GM21515 (cell line): ENCODE measurements around the gene TRIM15.
"Not testable (repeated sequence)": the region's sequence is repeated elsewhere in the genome, so short reads cannot be mapped to it uniquely, and the experiment has no call there.

Source experiments
- ATAC-seq: cut with Tn5 transposase; IDR thresholded peaks from one replicate; pipeline ENCODE4 v1.9.1; 2021; ENCODE audit not compliant: unreplicated experiment

The TRIM15 gene

DNA sequence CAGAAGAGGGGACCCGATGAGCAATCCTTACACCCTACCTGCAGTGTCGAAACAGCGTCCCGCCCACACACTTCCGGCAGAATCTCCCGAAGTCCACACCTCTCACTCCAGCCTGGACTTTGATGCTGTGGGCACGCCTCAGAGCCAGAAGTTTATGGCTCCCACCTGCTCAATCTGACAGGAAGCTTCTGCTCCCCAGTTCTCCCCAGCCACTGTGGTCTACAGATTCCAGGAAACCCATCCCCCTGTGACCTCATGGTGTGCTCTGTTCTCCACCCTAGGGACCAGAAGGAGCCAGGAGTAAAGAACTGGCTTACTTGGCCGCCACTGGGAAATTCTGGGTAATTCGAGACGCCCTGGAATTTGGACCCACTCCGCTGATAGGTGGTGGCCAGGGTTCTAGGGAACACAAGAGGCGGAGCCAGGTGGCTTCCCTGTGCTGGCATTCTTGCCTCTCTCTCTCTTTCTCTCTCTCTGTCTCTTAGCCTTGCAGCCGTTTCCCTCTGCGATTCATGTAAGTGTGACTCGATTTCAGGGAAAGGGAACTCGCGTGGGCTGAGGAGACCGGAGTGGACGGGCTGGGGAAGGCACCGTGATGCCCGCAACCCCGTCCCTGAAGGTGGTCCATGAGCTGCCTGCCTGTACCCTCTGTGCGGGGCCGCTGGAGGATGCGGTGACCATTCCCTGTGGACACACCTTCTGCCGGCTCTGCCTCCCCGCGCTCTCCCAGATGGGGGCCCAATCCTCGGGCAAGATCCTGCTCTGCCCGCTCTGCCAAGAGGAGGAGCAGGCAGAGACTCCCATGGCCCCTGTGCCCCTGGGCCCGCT lies at the start of gene TRIM15:
TSS of gene TRIM15 (plus strand) at position 457 of the 828 bp plus-strand sequence. CDS start at position 596, 139 bp downstream.
- ATAC-seq: no peak

DNA sequence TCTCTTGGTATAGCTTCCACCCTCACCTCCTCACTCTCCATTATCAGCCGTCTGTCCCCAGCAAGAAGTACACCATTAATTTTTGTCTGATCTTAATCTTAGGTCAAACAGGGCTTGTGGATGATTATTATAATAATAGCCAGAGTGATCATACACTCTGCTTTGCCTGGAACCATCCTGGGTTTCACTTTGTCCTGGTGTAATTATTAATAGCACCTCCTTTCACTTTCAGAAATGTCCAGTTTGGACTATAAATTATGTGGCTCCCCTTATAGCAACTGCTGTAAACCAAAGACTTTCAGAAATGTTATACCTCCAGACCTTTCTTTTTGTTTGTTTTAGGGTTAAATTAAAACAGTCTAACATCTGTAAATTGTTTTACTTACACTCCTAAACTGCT lies 49.5 kb upstream of the TRIM15 start:
- ATAC-seq: no peak

DNA sequence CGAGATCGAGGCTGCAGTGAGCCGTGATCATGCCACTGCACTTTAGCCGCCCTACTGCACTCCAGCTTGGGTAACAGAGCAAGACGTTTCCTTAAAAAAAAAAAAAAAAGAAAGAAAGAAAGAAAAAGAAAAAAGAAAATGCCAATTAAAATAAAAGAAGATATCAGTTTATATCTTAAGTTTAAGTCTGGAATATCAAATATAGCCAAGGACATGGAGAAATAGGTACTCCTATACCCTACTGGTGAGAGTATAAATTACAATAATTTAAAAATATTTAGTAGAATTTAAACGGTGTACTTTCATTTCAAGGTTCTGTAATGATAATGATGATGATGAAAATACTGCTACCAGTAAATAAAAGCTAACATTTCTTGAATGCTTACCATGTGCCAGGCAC lies 46.6 kb upstream of the TRIM15 start:
- no peak for ATAC-seq

DNA sequence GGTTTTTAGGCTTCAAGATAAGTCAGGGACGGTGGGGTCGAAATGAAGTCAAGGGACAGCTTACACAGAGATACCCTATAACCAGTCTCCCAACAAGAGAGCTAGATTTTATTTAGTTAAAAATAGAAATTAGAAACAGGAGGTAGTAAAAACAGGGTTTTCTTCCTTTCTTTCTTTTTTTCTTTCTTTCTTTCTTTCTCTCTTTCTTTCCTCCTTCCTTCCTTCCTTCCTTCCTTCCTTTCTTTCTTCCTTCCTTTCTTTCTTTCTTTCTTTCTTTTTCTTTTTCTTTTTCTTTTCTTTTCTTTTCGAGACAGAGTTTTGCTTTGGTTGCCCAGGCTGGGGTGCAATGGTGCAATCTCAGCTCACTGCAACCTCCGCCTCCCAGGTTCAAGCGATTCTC lies 44.7 kb upstream of the TRIM15 start:
- not testable (repeated sequence) for ATAC-seq

DNA sequence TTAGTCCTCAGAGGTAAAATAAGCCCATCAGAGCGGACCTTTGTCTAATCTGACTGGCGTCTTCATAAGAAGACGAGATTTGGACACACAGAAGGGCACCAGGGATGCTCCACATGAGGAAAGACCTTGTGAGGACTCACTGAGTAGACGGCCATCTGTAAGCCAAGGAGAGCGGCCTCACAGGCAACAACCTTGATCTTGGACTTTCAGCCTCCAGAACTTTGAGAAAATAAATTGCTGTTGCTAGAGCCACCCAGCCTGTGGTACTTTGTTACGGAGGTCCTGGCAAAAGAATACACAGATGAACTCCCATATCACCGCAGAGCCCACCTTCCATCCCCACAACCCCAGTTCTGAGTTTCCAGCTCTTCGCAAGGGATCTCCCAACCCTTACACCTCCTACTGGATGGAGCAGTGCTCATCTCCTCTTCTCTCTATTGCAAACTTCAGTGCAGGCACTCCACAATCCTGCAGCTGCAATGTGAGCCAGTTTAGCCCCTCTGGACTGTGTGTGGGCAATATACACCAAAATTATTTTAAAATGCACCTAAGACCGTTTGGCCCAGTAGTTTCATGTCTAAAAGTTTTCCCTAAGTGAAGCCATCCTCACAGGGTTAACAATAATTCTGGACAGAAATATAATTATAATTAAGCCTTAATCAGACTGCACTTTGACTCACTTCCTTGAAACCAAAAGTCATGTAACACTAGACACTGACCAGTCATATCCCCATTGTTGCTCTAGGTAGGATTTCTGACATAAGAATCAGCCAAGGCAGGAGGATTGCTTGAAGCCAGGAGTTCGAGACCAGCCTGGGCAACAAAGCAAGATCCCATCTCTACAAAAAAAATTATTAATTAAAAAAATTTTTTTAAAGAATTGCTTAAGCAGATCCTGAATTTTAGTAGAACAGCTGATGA lies 41.6 kb upstream of the TRIM15 start:
- no peak for ATAC-seq

DNA sequence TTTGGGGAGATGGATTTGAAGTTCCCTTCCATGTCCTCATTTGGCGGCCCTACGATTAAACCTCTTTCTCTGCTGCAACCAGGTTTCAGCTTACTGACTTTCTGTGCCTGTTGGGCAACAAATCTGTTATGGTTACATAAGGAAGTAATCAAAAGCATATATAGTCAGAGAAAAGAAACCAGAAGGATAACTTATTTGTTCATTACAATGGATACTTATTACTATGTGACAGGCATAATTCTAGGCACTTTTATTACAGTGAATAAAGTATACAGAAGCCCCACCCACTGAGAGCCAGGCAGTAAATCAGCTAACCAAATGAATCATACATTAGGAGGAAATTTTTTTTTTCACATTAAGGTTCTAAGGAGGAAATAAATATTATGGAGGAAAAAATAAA lies 40.8 kb upstream of the TRIM15 start:
- no peak for ATAC-seq

DNA sequence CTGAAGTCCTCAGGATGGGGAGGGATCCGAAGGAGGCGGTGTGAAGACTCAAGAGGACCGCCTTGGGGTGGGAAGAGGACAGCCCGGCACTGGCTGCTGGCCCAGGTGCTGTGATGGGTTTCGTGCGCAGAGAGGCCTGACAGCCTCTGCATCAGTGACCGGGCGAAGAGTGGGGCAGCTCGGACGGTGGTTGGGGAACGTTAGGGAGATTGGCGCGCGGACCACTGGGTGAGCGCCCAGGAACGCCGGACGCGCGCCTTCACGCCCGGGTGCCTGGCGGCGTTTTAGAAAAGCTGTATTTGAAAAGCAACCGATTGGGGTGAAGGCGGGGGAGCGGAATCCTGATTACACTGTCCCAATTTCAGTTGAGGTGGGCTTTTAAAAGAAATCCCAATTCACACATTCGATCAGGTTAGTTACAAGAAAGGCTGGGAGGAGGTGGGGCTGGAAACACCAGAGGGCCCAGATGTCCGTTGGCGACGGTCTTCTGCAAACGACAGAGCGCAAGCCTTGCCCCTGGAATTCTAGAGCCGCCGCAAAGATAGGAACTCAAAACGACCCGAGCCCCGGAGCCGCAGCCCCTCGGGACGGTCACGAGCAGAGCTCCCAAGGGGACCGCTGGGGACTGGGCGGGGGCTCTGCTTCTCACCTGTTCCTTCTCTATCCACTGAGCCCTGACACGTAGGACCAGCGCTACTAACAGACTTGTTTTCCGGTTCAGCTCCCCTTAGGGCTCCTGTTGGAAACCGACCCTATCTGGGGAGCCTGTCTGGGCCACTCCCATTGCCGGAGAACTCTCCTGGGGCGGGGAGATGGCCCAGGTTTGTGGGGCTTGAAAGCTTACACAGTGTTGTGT lies 35.9 kb upstream of the TRIM15 start:
- ATAC-seq: no peak

DNA sequence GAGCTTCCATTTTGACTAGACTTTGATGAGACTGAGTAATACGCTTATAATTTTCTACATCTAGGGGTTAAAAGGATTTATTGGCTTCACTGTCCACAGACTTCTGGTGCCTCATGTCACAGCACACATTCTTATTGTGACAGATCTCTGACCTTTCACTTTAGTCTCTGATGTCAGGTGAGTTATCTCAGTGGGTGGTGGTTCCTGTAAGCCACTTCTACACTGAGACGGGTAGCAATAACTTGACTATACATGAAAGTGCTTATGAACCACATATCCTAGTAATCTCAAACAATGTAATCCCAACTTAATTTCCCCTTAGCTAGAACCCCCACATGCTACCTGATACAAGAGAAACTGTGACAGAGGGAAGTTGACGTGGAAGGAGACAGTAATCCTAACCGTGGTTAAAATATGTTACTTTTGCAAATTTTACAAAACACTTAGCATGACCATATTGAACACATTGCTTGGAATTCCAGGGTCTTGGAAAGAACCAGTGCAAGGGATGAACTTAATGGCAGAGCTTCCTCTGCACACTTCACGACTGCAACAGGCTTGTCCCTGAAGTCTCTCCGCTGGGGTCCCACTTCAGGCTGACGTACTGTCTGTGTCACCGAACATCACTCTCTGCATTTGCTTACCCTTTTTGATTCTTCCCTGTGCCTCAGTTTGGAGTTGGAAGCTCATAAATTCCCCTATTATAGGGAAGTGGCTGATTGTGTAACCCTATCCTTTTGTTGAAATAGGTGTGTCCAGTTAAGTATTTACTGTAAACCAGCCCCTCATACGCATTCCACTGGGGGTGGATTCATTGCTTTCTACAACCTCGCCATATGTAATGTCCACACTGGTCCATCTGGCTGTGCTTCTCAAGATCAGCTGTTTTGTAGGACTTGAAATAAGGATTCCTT lies 33.8 kb upstream of the TRIM15 start:
- ATAC-seq: no peak

DNA sequence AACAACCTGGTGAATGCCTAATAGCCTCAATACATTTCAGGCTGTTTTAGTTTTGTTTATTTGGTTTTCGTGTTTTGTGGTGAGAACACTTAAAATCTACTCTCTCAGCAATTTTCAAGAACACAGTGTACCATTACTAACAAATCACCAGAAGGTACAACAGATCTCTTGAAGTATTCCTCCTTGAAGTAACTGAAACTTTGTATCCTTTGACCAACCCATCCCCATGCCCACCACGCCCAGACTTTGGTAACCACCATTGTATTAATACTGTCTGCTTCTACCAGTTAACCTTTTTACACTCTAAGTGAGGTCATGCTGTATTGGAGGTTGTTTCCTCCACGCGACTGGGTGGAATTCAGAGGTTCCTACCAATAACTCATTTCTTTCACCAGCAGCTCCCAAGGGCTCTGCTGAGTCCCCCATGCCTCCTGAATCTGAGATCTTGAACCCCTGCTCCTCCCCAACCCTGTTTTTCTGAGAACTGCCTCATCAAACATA lies 33.1 kb upstream of the TRIM15 start:
- ATAC-seq: no peak

DNA sequence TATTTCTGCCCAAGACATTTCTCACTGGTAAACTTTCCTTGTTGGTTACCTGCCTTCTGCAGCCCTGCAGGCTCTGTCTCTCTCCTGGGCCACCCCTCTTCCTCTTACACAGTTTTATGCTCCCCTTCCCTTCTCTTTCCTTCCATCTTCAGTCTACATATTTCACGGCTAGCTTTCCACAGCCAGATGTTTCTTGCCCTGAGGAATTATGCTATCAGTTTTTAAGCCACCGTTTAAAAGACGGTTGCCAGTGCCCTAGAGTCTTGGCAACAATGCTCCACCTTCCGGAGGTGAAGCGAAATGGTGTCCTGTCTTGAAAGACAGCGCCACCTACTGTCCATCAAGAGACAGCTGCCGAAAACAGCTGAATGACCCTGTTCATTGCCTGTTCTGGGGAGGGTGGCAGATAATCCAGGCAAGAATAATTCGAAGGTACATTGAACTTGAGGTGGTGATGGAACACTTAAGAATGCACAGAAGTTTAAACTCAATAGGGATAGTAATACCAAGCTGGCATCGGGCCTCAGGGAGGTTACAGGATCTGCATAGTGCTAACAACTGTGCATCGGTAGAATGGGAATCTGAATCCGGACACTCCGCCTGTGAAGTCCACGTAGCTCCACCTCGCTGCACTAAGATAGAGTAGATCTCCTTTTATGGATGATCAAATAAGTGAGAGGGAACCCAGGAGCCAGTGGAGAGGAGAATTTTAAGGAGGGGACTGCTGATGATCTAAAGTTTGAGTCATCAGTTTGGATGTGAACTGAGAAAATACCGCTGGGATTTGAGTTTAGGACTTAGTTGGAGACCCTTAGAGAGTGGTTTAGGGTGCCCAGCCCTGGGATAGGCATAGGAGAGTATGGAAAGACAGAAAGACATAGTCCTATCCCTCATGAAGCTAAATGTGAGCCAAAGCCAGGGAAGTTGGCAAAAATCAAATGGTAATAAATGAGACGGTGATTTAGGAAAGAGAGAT lies 32.2 kb upstream of the TRIM15 start:
- ATAC-seq: no peak

DNA sequence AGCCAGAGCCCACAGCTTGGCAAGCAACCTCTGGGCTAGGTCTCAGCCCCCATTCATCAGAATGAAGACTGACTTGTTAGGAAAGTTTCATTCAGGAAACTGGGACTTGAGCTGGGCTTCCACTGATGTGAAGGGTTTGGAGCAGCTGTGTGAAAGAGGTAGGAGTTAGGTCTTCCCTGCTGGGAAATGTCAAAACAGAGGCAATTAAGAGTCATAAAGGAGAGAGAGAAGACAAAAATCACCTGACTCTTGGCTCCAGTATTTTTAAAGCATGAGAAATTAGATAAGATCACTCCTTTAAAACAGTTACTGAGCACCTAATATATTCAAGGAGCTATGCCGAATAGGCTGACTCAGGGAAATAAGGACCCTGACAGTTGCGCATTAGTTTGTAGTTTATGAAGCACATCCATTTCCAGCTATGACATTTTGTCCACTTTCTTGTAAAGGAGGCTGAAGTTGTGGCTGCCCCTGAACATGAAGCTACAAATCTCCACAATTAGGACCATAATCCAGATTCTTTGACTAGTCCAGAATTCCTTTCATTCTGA lies 31.3 kb upstream of the TRIM15 start:
- no peak for ATAC-seq

DNA sequence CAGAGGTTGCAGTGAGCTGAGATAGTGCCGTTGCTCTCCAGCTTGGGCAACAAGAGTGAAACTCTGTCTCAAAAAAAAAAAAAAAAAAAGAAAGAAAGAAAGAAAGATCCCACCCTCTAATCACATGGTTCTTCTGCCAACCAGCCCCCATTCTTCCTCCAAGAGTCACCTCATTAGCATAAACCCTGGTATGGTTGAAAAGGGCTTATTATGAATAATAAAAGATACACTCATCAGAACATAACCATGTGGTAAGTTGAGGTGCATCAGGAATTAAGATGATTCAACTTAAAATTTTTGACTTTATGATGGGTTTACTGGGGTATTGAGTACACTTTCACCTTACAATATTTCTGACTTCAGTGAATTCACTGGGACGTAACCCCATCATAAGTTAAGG lies 28.2 kb upstream of the TRIM15 start:
- no peak for ATAC-seq

DNA sequence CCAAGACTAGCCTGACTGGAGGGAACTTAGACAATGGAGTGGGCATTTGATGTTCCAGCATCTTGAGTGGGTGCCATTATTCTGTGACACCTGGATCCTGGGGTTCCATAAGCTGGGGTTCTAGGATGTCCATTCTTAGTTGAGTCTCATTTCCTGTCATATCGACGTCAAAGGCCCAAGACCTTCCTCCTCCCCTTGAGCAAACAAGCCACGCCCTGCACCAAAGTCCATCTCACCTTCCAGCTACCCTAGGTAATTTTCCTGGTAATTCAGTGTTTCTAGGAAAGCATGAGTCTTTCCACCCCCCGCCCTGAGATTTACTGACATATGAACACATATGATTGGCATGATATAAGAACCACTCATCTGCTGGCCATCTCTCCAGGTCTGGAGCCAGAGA lies 27.6 kb upstream of the TRIM15 start, which contains the start of gene TRIM40:
TSS of gene TRIM40 (plus strand) at position 384 of the 400 bp plus-strand sequence. CDS start 897 bp downstream, outside the sequence.
- no peak for ATAC-seq

DNA sequence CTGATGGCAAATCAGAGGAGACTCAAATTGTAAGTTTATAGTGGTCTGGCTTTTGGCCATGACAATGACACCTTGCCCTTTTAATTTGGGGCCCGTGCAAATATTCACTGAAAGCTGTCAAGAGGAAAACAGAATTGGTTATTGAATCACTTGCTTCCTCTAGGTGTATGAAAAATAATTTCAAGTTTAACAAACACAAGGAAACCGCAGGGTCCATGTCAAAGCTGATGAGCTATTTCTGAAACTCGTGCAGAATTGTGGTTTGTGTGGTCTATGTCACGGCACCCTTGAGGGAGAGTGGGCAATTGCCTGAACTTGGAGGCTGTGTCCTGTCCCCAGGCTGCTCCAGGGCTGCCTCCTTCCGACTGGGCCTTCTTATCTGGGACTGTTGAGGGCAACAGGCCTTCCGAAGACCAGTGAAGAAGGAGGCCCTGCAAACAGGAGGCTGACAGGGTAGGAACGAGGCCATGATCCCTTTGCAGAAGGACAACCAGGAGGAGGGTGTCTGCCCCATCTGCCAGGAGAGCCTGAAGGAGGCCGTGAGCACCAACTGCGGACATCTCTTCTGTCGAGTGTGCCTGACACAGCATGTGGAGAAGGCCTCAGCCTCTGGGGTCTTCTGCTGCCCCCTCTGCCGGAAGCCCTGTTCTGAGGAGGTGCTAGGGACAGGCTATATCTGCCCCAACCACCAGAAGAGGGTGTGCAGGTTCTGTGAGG lies 26.6 kb upstream of the TRIM15 start:
- ATAC-seq: no peak

DNA sequence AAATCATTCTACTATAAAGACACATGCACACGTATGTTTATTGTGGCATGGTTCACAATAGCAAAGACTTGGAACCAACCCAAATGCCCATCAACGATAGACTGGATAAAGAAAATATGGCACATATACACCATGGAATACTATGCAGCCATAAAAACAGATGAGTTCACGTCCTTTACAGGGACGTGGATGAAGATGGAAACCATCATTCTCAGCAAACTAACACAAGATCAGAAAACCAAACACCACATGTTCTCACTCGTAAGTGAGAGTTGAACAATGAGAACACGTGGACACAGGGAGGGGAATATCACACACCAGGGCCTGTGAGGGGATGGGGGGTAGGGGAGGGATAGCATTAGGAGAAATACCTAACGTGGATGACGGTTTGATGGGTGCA lies 23.1 kb upstream of the TRIM15 start:
- ATAC-seq: not testable (repeated sequence)

DNA sequence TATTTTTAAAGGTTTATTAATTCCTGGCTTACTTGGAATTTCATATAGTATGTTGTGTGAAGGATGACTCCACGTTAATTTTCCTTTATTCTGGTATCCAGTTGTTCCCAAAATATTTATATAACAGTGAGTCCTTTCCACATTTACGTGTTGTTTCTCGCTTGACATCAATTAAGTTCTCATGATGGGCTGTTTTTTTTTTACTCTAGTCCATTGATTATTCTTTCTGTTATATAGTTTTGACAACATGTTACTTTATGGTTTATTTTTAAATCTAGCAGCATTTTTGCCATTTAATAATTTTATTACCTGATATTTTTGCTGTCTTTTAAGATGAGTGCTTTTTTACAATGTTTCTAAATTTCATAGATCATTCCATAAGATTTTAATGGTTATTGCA lies 20.7 kb upstream of the TRIM15 start:
- ATAC-seq: no peak

DNA sequence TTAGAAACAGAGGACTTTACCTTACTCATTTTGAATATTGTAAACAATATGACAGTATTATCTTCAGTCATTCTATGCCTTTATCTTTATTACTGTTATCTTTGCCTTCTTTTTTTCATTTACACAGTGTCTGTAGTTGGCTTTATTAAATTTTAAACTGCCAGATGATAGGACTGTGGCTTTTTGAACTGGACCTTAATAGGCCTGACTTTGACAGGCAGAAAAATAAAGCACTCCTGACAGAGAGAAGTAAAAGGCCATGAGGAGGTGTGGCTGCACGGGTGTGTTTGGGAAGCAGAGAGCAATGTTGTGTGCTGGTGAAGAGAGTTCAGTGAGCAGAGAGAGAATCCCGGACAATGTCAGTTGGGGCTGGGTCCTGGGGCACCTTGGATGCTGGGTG lies 19.6 kb upstream of the TRIM15 start:
- no peak for ATAC-seq

DNA sequence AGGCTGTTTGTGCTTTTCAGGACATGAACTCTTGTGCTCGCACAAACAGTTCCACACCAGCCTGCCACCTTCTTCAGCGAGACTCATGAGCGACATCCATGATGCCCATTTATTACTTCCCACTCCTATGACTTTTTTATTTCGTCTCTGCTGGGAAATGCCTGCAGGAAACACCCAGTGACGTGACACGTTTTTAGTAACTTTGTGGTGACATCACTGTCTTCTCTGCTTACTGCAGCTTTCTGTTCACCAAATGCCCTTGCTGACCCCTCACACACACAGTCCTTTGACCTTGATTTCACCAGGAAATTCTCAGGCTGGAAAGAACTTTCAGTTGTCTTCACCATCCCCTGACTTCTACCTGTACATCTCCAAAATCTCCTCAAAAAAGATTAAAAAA lies 18.5 kb upstream of the TRIM15 start:
- no peak for ATAC-seq
